HG03196 (cell line): ENCODE results near the gene STOX1.
"Not testable (repeated sequence)": the region's sequence is repeated elsewhere in the genome, so short reads cannot be mapped to it uniquely, and the experiment has no call there.

Experiments
- ATAC-seq: cut with Tn5 transposase; IDR thresholded peaks from one replicate; pipeline ENCODE4 v1.9.1; 2021; ENCODE audit not compliant: unreplicated experiment

The STOX1 gene

DNA sequence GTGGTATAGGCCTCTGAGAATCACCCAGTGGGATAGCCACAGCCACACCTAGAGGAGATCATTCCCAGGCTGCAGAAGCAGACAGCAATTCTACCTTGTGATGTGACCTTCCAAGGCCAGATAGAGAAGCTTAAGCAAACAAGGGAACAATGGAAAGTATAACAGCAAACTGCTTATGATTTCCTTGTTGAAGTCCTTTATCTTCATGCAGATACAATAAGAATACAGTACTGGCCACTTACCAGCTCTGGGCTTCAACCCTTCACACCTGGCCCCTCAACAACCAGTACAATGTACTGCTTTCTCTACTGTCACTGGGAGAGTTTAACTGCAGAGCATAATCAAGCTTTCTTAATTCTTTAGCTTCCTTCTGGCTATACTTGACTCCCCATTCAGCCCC is 51.2 kb downstream of the STOX1 start:
- ATAC-seq, result no peak

DNA sequence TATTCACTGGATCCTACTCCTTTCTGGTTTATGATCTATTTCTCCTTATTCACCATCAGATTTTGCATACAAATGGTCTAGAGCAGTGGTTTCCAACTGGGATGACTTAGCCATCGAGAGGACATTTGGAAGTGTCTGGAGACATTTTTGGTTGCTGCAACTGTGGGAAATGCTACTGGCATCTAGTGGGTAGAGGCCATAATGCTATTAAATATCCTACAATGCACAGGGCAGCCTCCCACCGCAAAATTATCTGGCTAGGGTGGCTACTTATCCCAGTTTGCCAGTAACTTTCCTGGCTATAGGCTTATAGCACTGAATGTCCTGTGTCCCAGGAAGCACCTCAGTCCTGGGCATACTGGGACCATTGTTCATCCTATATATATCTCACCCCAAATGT is 52.3 kb downstream of the STOX1 start:
- ATAC-seq, result no peak

DNA sequence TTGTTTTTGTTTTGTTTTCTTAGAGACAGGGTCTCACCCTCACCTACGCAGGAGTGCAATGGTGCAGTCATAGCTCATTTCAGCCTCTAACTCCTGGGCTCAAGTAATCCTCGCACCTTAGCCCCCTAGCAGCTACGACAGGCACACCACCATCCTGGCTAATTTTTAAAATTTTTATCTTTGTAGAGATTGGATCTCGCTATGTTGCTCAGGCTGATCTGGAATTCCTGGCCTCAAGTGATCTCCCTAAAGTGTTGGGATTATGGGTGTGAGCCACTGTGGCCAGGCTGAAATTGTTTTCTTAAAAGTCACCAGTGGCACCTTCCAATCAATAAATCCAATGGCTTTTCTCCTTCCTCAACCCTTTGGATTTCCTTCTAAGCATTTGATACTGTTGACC is 52.9 kb downstream of the STOX1 start:
- ATAC-seq, result no peak

DNA sequence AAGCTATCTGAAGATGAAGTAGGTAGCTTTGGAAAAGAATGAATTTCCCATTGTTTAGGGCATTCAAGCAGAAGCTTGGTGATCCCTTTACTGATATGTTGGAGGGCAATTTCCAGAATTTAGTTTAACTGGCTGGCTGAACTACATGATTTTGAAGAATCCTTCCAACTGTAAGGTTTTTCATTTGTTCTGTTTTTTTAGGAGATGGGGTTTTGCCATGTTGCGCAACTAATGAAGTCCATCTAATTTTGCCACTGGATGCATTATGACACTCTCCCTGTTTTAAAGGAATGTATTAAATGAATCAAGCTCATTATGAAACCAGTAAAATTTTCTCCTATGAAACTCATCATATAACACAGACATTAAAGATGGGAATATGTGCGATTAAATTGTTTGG is 67.7 kb downstream of the STOX1 start:
- ATAC-seq, result no peak

DNA sequence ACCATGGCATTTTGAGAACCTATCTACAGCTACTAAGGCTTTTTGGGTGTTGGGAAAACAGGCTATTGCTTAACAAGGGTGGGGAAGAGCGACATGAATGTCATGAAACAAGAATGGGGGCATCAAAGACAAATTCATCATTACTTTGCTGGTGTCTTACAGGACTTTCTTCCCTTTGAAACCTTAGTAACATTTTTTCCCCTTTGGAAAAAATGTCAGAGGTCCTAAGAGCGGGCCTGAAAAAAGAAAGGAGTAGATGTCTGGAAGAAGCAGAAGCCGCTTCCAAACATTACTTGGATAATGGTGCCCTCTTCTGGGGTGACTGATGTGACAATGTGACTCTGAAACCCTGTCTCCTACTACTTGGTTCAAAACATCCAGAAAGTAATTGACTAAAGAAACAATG is 70.0 kb downstream of the STOX1 start:
- no peak for ATAC-seq

DNA sequence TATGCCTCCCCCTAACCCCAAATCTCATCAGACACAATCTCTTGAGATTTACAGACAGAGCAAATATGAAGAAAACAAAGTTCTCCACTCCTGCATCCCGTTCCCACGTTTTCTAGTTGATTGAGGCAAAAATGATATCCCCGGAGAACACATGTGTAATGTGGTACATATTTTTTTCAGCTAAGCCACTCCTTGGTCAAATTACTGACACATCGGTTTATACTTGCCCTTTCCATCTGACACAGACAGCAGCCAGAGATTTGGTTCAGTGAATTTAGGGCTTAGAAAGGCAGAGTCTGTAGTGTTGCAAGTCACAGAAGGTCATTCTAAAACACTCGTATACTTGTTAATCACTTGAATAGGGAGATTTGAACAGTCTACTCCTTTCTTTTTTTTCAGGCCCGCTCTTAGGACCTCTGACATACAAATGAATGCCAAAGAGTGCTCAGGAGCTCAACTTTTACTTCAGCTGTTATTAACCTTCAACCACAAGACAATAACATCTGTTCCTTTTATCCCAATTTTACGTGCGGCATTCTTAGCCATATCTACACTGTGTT is 71.9 kb downstream of the STOX1 start:
- ATAC-seq, result no peak

DNA sequence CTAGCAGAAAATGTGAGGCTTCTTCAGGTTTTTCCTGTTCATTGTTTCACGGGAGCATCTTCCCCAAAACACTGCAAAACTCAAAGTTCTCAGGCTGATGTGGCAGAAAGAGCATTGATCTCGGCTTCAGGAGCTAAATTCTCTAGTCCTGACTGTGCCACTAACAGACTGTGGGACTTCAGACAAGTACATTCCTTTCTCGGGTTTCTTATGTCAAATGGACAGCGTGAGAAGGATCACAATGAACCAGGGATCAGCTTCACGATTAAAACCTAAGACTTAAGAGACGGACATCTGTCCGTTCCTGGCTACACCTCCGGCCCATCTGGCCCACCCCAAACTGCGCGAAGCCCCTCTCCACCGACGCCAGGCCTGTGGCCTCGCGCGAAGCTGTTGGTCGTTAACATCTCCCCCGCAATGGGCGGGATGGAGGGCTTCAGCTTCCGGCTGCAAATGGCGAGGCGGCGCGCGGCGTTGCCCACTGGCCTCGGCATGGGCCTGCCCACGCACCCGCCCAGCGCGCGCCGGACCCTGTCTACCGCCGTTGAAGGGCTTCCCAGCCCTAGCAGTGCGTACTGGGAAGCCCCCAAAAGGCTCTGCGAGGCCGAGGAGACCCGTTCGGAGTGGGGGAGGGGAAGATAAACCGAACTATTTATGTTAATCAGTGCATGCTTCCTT is 73.2 kb downstream of the STOX1 start:
- ATAC-seq, result peak; percentile 34

DNA sequence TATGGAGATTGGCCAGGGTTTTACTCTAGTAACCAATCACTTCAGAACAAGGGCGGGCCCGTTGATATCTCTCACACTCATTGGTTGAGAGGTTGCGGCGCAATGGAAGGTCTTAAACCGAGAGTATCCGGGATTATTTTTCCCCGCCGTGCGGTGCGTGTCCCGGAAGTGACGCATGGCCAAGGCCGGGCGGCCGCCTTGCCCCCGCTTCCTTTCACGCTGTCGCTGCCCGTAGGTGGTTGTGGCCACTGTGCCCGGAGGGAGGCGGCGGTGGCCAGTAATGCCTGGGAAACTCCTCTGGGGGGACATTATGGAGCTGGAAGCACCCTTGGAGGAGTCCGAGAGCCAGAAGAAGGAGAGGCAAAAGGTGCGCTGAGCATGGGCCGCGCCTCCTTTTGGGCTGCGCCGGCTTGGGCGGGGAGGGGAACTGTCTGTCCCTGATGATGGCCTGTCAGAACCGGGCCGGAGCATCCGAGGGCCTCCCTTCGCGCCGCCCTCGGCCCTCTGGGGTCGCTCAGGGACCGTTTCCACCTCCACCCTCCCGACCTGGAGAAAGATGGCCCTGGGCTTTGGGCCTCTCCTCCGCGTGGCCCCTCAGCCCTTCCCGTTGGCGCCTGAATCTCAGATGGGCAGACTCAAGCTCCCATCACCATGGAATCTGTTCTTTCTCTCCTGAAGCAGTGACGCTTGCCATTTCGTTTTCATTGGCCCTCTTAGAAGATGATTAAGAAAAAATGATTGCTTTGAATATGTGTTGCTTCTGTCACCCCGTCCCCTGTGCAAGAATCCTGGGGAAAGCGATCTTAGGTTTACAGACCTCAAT is 74.0 kb downstream of the STOX1 start, which contains the start of gene DDX50:
Gene DDX50, plus strand, starts transcription at position 211 of the 823 bp plus-strand sequence. Its CDS starts 70 bp downstream, at position 281.
- peak; percentile 97 for ATAC-seq

DNA sequence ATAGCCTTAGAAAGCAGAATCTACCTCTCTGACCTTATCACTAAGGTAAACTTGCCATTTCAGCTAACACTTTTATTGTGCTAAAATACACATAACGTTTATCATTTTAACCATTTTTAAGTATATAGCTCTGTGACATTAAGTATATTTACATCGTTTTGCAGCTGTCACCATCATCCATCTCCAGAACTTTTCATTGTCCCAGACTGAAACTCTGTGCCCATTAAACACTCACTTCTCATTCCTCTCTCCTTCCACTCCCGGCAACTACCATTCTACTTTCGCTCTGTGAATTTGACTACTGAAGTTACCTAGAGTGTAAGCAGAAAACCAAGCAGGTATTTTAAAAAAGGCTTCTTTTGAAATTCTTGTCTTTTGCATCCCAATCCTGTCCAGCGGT is 75.1 kb downstream of the STOX1 start:
- ATAC-seq, result no peak

DNA sequence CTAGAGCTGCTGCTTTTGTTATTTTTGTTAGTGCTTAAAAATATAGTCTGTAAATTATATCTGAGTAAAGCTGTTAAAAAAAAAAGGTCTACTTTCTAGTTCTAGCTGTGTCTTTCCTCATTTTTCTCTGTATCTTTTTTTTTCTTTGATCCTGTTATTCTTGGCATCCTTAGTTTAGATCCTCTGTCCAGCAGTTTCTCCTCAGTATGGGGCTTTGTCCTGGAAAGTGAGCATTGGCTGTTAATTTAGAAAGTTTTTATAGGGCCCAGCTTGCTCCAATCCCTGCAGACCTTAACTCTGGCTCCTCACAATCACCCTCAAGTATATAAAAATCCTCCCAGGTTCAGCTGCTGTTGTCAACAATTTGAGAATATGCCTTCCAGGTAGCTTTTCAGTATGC is 97.3 kb downstream of the STOX1 start:
- no peak for ATAC-seq

DNA sequence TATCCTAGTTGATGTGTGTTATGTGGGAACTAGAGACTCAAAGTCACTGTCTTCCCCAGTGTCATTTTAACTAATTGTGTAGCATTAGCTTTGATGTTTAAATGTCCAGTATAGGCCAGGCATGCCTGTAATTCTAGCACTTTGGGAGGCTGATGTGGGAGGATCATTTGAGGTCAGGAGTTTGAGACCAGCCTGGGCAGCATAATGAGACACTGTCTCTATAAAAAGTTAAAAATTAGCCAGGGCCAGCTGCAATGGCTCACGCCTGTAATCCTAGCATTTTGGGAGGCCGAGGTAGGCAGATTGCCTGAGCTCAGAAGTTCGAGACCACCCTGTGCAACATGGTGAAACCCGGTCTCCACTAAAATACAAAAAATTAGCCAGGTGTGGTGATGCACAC is 98.2 kb downstream of the STOX1 start:
- no peak for ATAC-seq

DNA sequence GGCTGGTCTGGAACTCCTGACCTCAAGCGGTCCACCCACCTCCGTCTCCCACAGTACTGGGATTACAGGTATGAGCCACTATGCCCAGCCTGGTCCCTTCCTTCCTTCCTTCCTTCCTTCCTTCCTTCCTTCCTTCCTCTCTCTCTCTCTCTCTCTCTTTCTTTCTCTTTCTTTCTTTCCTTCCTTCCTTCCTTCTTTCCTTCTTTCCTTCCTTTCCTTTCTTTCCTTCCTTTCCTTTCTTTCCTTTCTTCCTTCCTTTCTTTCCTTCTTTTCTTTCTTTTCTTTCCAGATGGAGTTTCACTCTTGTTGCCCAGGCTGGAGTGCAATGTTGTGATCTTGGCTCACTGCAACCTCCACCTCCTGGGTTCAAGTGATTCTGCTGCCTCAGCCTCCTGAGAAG is 101.8 kb downstream of the STOX1 start:
- ATAC-seq, result not testable (repeated sequence)

DNA sequence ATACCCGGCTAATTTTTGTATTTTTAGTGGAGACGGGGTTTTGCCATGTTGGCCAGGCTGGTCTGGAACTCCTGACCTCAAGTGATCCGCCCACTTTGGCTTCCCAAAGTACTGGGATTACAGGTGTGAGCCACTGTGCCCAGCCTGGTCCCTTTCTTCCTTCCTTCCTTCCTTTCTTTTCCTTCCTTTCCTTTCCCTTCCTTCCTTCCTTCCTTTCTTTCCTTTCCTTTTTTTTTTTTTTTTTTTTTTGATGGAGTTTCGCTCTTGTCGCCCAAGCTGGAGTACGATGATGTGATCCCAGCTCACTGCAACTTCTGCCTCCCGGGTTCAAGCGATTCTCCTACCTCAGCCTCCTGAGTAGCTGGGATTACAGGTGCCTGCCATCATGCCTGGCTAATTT is 102.6 kb downstream of the STOX1 start:
- not testable (repeated sequence) for ATAC-seq

DNA sequence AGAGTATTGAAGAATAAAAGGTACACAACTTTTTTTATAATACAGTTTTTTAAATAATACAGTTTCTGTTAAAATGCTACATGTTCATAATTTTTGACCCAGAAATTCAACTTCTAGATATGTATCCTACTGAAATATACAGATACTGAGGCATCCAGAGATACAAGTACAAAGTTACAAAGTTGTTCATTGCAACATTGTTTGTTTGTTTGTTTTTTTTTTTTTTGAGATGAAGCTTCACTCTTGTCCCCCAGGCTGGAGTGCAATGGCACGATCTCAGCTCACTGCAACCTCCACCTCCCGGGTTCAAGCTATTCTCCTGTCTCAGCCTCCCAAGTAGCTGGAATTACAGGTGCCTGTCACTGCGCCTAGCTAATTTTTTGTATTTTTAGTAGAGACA is 105.5 kb downstream of the STOX1 start:
- not testable (repeated sequence) for ATAC-seq

DNA sequence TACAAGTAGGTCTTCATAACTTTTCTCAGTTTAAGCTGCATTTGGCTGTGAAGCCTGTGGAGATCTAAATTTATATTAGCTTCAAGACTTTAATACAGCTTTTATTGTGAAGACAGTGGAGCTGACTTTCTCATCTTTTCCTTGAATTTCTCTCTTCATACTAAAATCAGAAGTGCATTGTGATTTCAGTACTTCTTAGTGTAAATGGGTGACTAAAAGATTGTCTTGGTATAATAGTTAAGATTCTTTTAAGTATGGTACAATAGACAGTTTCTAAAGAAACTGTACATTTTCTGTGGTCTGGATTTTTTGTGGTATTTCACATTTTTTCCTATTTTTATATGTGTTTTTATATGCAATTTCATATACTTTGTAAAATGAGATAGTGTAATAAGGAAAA is 107.7 kb downstream of the STOX1 start:
- ATAC-seq, result no peak

DNA sequence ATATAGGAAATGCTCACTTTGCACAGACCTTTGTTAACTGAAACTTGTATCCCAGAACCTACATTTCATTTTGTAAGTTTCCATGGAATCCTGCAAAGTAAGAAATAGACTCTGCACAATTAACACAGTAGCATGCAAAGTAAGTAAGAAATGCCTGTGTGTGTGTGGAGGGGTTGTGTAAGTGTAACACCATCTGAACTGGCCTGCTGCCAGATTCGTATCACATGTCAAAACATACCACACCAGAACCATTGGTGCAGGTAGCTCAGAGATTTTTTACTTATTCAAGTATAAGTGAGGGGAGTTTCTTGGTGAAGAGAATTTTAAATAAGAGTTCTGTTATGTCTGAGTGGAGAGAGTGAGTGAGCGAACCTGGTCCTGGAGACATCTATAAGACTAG is 110.8 kb downstream of the STOX1 start:
- ATAC-seq, result no peak

DNA sequence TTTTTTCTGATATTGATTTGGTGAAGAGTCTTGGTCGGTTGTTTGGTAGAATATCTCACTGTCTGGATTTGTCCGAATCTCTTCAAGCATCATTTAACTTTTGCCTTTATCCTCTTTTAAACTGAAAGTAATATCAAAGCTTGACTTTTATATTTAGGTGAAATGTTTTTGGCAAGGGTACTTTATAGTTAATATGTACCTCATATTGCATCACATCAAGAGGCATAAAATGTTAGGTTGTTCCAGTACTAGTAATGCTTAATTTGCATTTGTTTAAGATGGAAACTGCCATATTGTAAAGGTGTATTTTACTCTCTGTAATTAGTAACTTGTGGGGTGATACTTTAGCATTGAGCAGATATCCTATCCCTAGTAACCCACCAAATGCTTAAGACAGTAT is 111.6 kb downstream of the STOX1 start:
- no peak for ATAC-seq

DNA sequence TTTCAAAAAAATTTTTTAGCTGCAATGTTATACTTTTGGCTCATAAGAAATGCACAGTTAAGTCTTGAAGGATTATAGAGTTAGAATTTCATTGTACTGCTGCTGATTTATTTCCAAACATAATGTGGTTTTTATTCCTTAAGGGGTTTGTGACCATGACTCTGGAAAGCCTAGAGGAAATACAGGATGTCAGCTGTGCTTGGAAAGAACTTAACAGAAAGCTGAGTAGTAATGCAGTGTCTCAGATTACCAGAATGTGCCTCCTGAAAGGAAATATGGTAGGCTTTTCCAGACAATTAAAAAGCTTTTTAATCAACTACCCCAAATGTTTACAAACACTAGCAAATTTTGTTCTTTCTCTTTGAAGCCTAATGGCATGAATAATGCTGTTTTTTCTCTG is 113.6 kb downstream of the STOX1 start:
- not testable (repeated sequence) for ATAC-seq
